ENCODE data around the gene ARHGAP40.

Gene ARHGAP40

GRCh38 chr20:38645980-38646858 is 44.6 kb downstream of the ARHGAP40 start (continued):
- TF ChIP-seq ZNF280C (tag by site-specific recombination; IDR thresholded peaks at IDR 0.05) (no peak), ZNF398 (tag by site-specific recombination; IDR thresholded peaks at IDR 0.05) (no peak), ZNF639 (tag by site-specific recombination; IDR thresholded peaks at IDR 0.05) (no peak), ZNF292 (tag by site-specific recombination; IDR thresholded peaks at IDR 0.05; ENCODE audit: borderline replicate concordance, low read depth) (no peak), ZBTB7A (tag by site-specific recombination; IDR thresholded peaks at IDR 0.05; ENCODE audit: low read depth) (no peak), KLF1 (tag by site-specific recombination; IDR thresholded peaks at IDR 0.05) (peak; percentile 31; the same call in 1 of the 2 replicates), ZNF112 (tag by site-specific recombination; IDR thresholded peaks at IDR 0.05) (no peak), GLI2 (tag by site-specific recombination; IDR thresholded peaks at IDR 0.05; ENCODE audit: borderline replicate concordance, low read depth) (no peak), ZNF23 (tag by site-specific recombination; IDR thresholded peaks at IDR 0.05; ENCODE audit: borderline replicate concordance) (no peak), INSM2 (tag by site-specific recombination; IDR thresholded peaks at IDR 0.05) (no peak), ZNF302 (tag by site-specific recombination; IDR thresholded peaks at IDR 0.05; ENCODE audit: low read depth) (no peak), ZSCAN4 (tag by site-specific recombination; IDR thresholded peaks at IDR 0.05) (no peak), ZNF140 (tag by site-specific recombination; IDR thresholded peaks at IDR 0.05) (no peak), ZBTB17 (tag by site-specific recombination; IDR thresholded peaks at IDR 0.05) (no peak; the same call in 1 of the 2 replicates), RBAK (tag by site-specific recombination; IDR thresholded peaks at IDR 0.05) (no peak), KLF7 (tag by site-specific recombination; IDR thresholded peaks at IDR 0.05; ENCODE audit: borderline replicate concordance) (no peak), ZBTB11 (tag by site-specific recombination; conservative IDR thresholded peaks at IDR 0.05; ENCODE audit: low read depth) (no peak), BCL6B (tag by site-specific recombination; IDR thresholded peaks at IDR 0.05) (no peak), ZNF311 (tag by site-specific recombination; IDR thresholded peaks at IDR 0.05; ENCODE audit: borderline replicate concordance) (no peak), ZNF335 (tag by site-specific recombination; conservative IDR thresholded peaks at IDR 0.05) (peak; percentile 61), ZNF19 (tag by site-specific recombination; IDR thresholded peaks at IDR 0.05; ENCODE audit: low read depth) (no peak), ZSCAN5A (tag by site-specific recombination; IDR thresholded peaks at IDR 0.05) (0 out of 2 replicates have a peak, but pooled peaks have one; percentile 37), ZNF558 (tag by site-specific recombination; IDR thresholded peaks at IDR 0.05) (no peak)
